ENCODE data around the gene C22orf15. TPM values are rescaled to one million over a fixed set of nuclear protein-coding genes. Genes with fewer than 3 reads are reported as not detected.

C22orf15 gene
- total and polyA plus RNA-seq, 9 of the 15 experiments (the other 6 are each of a cell fraction or from before 2014, with no cell fraction given), result 0.07 TPM; not detected in 8

DNA sequence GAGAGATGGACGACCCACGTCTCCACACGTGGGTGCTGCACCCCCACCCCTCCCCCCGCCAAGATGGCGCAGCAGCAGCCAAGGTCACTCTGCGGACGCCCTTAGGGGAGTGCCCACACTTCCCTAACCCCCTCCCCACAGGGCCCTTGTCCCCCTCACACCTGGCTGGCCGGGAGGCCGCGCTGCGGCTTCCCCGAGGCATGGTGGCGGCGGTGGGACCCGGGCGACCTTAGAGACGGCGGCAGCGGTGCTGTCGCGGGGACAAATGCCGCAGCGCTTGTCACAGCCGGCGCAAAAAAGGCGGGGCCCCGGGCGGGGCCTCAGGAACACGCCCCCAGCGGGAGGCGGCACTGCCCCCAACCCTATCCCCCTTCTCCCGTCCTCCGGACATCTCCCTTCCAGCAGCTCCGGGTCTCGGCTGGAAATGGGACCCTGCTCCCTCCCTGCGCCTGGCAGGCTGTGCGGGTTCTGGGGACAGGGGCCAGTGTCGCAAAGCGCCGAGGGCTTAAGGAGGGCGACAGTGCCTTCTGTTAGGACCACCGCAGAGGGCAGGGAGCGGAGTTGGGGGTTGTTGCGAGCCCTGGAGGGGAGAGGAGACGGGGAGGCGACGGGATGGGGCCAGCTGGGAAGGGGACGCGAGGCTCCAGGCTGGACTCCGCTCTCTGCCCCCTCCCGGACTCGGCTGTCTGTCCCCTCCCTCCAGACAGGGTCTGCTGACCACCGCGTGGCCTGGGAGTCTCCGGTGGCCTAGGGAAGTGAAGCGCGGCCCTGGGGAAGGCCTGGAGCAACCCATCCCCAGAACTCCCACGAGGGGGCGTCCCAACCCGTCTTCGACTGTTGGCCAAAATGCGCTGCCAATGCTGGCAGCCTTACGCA, 5.1 kb downstream of the C22orf15 start, which contains the start of gene CHCHD10 (continued):
- TF ChIP-seq, protein P1, sequence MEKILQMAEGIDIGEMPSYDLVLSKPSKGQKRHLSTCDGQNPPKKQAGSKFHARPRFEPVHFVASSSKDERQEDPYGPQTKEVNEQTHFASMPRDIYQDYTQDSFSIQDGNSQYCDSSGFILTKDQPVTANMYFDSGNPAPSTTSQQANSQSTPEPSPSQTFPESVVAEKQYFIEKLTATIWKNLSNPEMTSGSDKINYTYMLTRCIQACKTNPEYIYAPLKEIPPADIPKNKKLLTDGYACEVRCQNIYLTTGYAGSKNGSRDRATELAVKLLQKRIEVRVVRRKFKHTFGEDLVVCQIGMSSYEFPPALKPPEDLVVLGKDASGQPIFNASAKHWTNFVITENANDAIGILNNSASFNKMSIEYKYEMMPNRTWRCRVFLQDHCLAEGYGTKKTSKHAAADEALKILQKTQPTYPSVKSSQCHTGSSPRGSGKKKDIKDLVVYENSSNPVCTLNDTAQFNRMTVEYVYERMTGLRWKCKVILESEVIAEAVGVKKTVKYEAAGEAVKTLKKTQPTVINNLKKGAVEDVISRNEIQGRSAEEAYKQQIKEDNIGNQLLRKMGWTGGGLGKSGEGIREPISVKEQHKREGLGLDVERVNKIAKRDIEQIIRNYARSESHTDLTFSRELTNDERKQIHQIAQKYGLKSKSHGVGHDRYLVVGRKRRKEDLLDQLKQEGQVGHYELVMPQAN (IDR thresholded peaks at IDR 0.05; ENCODE audit: borderline replicate concordance), result peak; percentile 39; the same call in 1 of the 2 replicates
- TF ChIP-seq CHD1 (IDR thresholded peaks at IDR 0.05; ENCODE audit: low read length), result no peak
- peak; percentile 35; the same call in 1 of the 2 replicates for TF ChIP-seq NCOR1 (IDR thresholded peaks at IDR 0.05)
- TF ChIP-seq ZNF165 (CRISPR knock-in tag; IDR thresholded peaks at IDR 0.05; ENCODE audit: borderline replicate concordance), result no peak
- TF ChIP-seq ELF4 (CRISPR knock-in tag; IDR thresholded peaks at IDR 0.05), result no peak
- no peak for TF ChIP-seq ZBTB8A (IDR thresholded peaks at IDR 0.05; ENCODE audit: partially characterized antibody)
- TF ChIP-seq ZNF12 (CRISPR knock-in tag; IDR thresholded peaks at IDR 0.05), result 0 out of 2 replicates have a peak, but pooled peaks have one; percentile 70
- TF ChIP-seq, protein P2, sequence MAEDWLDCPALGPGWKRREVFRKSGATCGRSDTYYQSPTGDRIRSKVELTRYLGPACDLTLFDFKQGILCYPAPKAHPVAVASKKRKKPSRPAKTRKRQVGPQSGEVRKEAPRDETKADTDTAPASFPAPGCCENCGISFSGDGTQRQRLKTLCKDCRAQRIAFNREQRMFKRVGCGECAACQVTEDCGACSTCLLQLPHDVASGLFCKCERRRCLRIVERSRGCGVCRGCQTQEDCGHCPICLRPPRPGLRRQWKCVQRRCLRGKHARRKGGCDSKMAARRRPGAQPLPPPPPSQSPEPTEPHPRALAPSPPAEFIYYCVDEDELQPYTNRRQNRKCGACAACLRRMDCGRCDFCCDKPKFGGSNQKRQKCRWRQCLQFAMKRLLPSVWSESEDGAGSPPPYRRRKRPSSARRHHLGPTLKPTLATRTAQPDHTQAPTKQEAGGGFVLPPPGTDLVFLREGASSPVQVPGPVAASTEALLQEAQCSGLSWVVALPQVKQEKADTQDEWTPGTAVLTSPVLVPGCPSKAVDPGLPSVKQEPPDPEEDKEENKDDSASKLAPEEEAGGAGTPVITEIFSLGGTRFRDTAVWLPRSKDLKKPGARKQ (CRISPR knock-in tag; IDR thresholded peaks at IDR 0.05), result no peak
- no peak for TF ChIP-seq GATAD2A (IDR thresholded peaks at IDR 0.05)
- TF ChIP-seq LCOR (CRISPR knock-in tag; IDR thresholded peaks at IDR 0.05), result no peak
- no peak for TF ChIP-seq RCOR1 (IDR thresholded peaks at IDR 0.05; ENCODE audit: borderline replicate concordance in 1 of 2, low read depth in 2 of 2, low read length in 2 of 2)
- no peak for TF ChIP-seq SRF (CRISPR knock-in tag; IDR thresholded peaks at IDR 0.05)
- TF ChIP-seq FOS (IDR thresholded peaks at IDR 0.05; ENCODE audit: extremely low read depth, insufficient read length), result no peak
- TF ChIP-seq ZNF79 (CRISPR knock-in tag; IDR thresholded peaks at IDR 0.05; ENCODE audit: low read depth), result no peak
- TF ChIP-seq, protein P3, sequence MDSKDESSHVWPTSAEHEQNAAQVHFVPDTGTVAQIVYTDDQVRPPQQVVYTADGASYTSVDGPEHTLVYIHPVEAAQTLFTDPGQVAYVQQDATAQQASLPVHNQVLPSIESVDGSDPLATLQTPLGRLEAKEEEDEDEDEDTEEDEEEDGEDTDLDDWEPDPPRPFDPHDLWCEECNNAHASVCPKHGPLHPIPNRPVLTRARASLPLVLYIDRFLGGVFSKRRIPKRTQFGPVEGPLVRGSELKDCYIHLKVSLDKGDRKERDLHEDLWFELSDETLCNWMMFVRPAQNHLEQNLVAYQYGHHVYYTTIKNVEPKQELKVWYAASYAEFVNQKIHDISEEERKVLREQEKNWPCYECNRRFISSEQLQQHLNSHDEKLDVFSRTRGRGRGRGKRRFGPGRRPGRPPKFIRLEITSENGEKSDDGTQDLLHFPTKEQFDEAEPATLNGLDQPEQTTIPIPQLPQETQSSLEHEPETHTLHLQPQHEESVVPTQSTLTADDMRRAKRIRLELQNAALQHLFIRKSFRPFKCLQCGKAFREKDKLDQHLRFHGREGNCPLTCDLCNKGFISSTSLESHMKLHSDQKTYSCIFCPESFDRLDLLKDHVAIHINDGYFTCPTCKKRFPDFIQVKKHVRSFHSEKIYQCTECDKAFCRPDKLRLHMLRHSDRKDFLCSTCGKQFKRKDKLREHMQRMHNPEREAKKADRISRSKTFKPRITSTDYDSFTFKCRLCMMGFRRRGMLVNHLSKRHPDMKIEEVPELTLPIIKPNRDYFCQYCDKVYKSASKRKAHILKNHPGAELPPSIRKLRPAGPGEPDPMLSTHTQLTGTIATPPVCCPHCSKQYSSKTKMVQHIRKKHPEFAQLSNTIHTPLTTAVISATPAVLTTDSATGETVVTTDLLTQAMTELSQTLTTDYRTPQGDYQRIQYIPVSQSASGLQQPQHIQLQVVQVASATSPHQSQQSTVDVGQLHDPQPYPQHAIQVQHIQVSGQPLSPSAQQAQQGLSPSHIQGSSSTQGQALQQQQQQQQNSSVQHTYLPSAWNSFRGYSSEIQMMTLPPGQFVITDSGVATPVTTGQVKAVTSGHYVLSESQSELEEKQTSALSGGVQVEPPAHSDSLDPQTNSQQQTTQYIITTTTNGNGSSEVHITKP (IDR thresholded peaks at IDR 0.05; ENCODE audit: partially characterized antibody), result no peak
- TF ChIP-seq BCL6 (CRISPR knock-in tag; IDR thresholded peaks at IDR 0.05), result no peak
- TF ChIP-seq, protein P4, sequence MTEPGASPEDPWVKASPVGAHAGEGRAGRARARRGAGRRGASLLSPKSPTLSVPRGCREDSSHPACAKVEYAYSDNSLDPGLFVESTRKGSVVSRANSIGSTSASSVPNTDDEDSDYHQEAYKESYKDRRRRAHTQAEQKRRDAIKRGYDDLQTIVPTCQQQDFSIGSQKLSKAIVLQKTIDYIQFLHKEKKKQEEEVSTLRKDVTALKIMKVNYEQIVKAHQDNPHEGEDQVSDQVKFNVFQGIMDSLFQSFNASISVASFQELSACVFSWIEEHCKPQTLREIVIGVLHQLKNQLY (CRISPR knock-in tag; conservative IDR thresholded peaks at IDR 0.05), result no peak
- TF ChIP-seq TAF15 (IDR thresholded peaks at IDR 0.05; ENCODE audit: low read depth, low read length), result no peak
